DMS53 treated with DMSO at 0.1 percent for 48 hours (cell line): ENCODE measurements around the gene CAMK1D.

ENCODE experiments used
- DNase-seq: peaks from one replicate; lab custom pipeline; 2025; ENCODE audit not compliant: unreplicated experiment; lab: John Stamatoyannopoulos, UW

Gene CAMK1D

GRCh38 chr10:12397941-12398340 lies 48.6 kb downstream of the CAMK1D start:
- DNase-seq = no peak

DNA sequence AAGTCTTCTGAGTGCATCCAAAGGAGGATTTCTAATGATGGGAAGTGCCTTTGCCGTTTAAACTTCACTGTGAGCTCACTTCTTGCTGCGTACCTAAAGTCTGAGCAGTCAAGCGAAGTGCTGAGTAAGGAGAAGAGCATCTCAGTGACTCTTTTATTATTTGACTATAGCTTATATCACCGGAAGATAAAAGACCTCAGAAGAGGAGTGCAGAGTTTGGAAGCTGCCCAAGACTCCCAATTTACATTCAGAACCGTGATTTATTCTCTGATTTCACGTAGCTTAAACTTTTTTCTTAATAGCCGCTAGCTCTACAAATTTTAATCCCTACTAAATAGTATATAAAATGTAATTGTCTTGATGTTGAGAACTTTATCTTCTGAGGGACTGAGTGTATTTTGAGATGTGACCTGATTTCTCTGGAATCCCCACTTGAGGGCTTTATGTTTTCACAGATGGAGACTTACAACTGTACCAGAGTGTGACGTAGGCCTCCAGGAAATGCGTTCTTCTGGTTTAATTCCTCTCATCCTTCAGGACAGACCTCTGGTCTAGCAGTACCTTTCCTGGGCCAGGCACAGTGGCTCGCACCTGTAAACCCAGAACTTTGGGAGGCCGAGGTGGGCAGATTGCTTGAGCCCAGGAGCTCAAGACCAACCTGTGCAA lies 51.1 kb downstream of the CAMK1D start:
- no peak for DNase-seq

GRCh38 chr10:12401466-12401865 lies 52.1 kb downstream of the CAMK1D start:
- no peak for DNase-seq

DNA sequence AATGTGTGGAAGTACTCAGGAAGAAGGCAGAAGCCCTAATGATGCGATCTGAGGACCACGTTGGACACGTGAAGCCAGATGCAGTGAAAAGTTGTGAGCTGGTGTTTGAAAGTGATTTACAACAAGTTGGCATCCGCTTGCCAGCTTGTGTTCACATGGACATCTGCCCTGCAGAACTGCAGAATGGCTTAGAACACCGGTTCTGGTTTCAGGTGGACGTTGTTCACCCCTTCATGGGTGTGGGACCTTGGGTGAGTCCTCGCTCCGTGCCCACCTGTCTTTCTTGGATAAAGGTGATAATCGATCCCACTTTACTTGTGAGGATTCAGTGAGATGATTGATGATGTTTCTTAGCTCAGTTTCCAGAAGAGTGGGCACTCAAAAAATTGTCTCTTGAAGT lies 53.8 kb downstream of the CAMK1D start:
- no peak for DNase-seq

GRCh38 chr10:12405342-12406320 lies 56.3 kb downstream of the CAMK1D start:
- peak; percentile 85 for DNase-seq

DNA sequence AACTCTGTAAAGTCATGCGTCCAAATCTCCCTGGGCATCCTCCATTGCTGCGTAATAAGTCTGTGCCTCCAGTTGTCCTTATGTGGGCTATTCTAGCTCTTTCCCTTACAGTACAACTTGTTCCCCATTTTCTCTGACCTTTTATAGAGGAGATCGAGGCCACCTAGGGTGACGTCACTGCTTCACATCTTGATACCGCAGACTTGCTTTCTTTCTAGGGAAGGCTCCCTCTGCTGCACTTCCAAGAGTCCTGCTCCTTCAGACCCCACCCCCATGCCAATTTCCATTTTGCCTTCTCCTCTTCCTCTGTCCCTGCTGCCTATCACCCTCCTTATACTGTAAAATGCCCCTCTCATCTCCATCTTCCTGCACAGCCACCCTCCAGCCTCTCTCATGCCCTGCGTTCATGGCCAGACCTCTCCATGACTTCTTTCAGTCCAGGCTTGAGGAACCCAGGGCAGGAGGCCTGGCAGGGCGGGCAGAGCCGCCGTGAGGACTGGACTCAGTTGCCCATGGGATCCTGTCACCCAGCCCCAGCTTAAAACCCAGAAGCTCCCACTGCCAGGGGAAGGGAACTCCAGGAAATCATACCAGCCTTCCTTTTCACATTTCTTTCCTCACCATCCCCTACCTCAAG lies 57.5 kb downstream of the CAMK1D start:
- DNase-seq = no peak

DNA sequence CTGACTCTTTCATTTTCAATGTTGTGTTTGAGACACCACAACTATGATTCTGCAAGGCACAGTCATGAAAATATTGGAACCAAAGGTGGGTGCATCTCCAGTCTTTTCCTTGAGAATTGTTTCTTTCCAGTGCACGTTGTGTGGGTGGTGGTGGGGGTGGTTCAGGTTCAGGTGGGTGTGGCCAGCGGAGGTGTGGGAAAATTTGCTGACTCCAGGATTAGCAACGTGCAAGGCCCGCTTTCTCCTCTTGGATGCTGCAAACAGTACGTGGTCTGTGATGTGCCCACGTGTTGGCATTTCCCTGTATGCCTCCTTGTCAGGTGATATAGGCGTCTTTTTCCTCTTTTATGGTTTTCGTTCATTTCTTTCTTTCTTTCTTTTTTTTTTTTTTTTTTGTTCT lies 59.1 kb downstream of the CAMK1D start:
- DNase-seq = no peak

DNA sequence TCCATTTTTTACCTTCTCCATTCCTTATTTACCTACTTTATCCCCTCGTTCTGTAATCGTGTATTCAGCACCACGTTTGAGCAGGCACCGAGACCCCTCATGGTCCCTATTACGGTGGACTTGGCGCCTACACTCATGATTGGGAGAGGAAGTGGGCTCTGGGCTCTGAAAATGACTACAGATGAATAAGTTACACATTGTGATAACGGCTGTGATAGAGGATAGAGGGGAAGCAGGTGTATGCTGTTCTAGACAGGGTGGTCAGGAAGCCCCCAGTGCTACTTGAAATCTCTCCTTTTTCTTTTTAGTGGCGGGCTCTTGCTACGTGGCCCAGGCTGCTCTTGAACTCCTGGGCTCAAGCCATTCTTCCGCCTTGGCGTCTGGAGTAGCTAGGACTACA lies 59.8 kb downstream of the CAMK1D start:
- no peak for DNase-seq

- no peak for DNase-seq
Observed at GRCh38 chr10:12409613-12410012, 60.3 kb downstream of the CAMK1D start.

GRCh38 chr10:12412666-12413368 lies 63.5 kb downstream of the CAMK1D start:
- no peak for DNase-seq

DNA sequence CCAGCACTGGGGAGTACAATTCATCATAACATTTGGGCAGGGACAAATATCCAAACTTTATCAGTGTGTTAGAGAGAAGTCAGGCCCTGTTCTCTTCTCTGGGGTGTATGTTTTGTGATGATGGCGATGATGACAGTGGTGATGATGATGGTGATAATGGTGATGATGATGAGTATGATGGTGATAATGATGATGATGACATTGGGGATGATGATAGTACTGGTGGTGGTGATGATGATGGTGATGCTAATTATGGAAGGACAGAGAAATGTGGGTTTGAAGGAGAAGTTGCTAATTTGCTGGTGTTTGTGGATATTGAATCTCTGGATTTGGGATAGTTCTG lies 64.0 kb downstream of the CAMK1D start:
- DNase-seq = no peak

GRCh38 chr10:12414278-12414989 lies 65.1 kb downstream of the CAMK1D start:
- DNase-seq = no peak

GRCh38 chr10:12416344-12417050 lies 67.2 kb downstream of the CAMK1D start:
- DNase-seq = no peak

- no peak for DNase-seq
Observed at GRCh38 chr10:12417331-12417730, 68.0 kb downstream of the CAMK1D start.

- no peak for DNase-seq
Observed at GRCh38 chr10:12418000-12418399, 68.7 kb downstream of the CAMK1D start.

DNA sequence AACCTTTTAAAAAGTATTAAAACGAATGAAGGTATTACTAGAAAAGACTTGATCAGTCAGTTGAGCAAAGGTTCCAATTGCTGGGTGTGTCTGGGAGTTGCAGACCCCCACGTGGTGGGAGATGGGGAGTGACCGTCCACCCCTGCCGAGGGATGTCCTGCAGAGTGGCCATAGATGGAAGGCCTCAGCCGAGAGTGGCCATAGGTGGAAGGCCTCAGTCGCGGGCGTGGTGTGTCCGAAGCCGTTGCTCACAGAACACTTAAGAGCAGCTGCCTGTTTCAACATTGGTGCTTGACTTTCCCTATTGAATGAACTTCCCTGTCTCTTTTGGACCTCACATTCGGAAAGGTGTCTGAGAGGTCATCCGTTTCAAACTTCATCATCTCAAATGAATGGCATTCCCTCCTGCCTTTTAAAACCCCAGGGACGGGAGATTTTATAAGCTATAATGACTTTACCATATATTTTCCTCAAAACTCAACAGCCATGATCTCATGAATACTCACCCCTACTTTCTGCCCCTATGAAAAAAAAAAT lies 69.4 kb downstream of the CAMK1D start:
- DNase-seq = no peak

DNA sequence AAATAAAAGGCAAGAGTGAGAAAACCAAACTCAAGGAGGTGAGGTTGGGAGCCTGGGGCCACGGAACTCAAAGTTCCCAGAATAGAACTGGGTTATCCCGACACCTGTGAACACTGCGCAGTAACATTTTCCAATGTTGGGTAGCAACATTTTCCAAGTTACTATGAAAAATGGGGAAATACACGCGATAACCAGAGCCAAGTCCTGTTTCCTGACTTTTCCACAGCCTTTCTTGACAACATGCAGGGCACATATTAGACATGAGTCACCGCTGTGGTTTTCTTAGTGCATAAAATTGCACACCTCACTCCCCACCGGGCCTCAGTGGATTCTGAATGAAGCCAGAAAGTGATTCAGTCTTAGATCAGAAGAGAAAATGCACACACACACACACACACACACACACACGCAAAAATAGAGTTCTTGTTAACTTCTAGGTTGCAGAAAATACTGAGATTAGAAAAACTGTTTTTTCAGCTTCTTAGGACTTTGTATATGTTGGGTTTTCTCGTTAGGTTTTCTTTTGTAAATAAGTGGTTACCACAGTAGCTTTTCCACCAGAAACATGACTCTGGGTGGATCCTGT lies 70.0 kb downstream of the CAMK1D start:
- DNase-seq = no peak

GRCh38 chr10:12420530-12421120 lies 71.3 kb downstream of the CAMK1D start:
- no peak for DNase-seq

- no peak for DNase-seq
Observed at GRCh38 chr10:12422189-12422588, 72.8 kb downstream of the CAMK1D start.
